Measurements from ENCODE around the gene FUZ.
"Not testable (repeated sequence)": the region's sequence is repeated elsewhere in the genome, so short reads cannot be mapped to it uniquely, and the experiment has no call there.

The FUZ gene

GRCh38 chr19:49829721-49830120 is 16.6 kb upstream of the FUZ start:
- no peak for DNase-seq

GRCh38 chr19:49829200-49829599 is 16.1 kb upstream of the FUZ start:
- no peak for DNase-seq

GRCh38 chr19:49827034-49827433 is 13.9 kb upstream of the FUZ start:
- no peak for DNase-seq

GRCh38 chr19:49824662-49825061 is 11.6 kb upstream of the FUZ start:
- no peak for DNase-seq

GRCh38 chr19:49823472-49823871 is 10.4 kb upstream of the FUZ start:
- DNase-seq: no peak

- DNase-seq: no peak
Observed at GRCh38 chr19:49820125-49820524, 7.0 kb upstream of the FUZ start.

- not testable (repeated sequence) for DNase-seq
Observed at GRCh38 chr19:49819452-49820115, 6.5 kb upstream of the FUZ start.

GRCh38 chr19:49818649-49819370 is 5.7 kb upstream of the FUZ start:
- no peak for DNase-seq

GRCh38 chr19:49817964-49818648 is 5.0 kb upstream of the FUZ start, which contains the start of gene MED25:
Gene MED25, plus strand, starts transcription at chr19:49818289. Its CDS starts 53 bp downstream, at chr19:49818342.
- DNase-seq: peak; percentile 92

GRCh38 chr19:49816590-49816989 is 3.5 kb upstream of the FUZ start:
- no peak for DNase-seq

- DNase-seq: no peak
Observed at GRCh38 chr19:49814010-49814409, 918 bp upstream of the FUZ start.

GRCh38 chr19:49812452-49812996 is 568 bp downstream of the FUZ start:
- no peak for DNase-seq

GRCh38 chr19:49811328-49811727 is 1.8 kb downstream of the FUZ start:
- no peak for DNase-seq

- DNase-seq: no peak
Observed at GRCh38 chr19:49809941-49810389, 3.1 kb downstream of the FUZ start.

GRCh38 chr19:49809160-49809940 is 3.7 kb downstream of the FUZ start:
- DNase-seq: peak; percentile 67

GRCh38 chr19:49808711-49809159 is 4.4 kb downstream of the FUZ start:
- peak; percentile 93 for DNase-seq

GRCh38 chr19:49807904-49808675 is 5.0 kb downstream of the FUZ start:
- DNase-seq: no peak

- no peak for DNase-seq
Observed at GRCh38 chr19:49807058-49807903, 5.8 kb downstream of the FUZ start.

- DNase-seq: no peak
Observed at GRCh38 chr19:49806620-49806959, 6.5 kb downstream of the FUZ start.

GRCh38 chr19:49805822-49806619 is 7.1 kb downstream of the FUZ start:
- no peak for DNase-seq
